C1 segment of cervical spinal cord (tissue), 14 donors: ENCODE data around the gene BTNL2.
A peak's percentile ranks its signal among the peaks of the same experiment; 100 is the strongest.
"Not testable (repeated sequence)": the region's sequence is repeated elsewhere in the genome, so short reads cannot be mapped to it uniquely, and the experiment has no call there.

Experiments used
- DNase-seq, 14 donors: peaks; one replicate each; lab custom pipeline; 2025; lab: John Stamatoyannopoulos, UW

The BTNL2 gene

GRCh38 chr6:32406857-32407256, at the start of gene BTNL2:
BTNL2 (minus strand) TSS chr6:32407181; CDS start chr6:32407123, 58 bp downstream.
- no peak for DNase-seq

- no peak for DNase-seq
Observed at GRCh38 chr6:32449088-32449736, 42.2 kb upstream of the BTNL2 start.

GRCh38 chr6:32447932-32448331, 41.0 kb upstream of the BTNL2 start:
- DNase-seq, result no peak

- DNase-seq, result no peak
Observed at GRCh38 chr6:32445321-32445854, 38.4 kb upstream of the BTNL2 start.

GRCh38 chr6:32444433-32444832, 37.5 kb upstream of the BTNL2 start:
- no peak for DNase-seq

GRCh38 chr6:32442977-32443552, 36.1 kb upstream of the BTNL2 start:
- DNase-seq, result no peak

GRCh38 chr6:32442243-32442667, 35.3 kb upstream of the BTNL2 start:
- DNase-seq, result no peak

GRCh38 chr6:32439602-32440214, 32.7 kb upstream of the BTNL2 start, which contains the start of gene HLA-DRA:
HLA-DRA (plus strand) TSS chr6:32439887; CDS start chr6:32439951, 64 bp downstream.
- peak in 1 of 14 donors; percentile 0 for DNase-seq

GRCh38 chr6:32439139-32439538, 32.2 kb upstream of the BTNL2 start:
- DNase-seq, result no peak

GRCh38 chr6:32436995-32437836, 30.2 kb upstream of the BTNL2 start:
- DNase-seq, result no peak

- no peak for DNase-seq
Observed at GRCh38 chr6:32436186-32436585, 29.2 kb upstream of the BTNL2 start.

GRCh38 chr6:32433950-32434349, 27.0 kb upstream of the BTNL2 start:
- not testable (repeated sequence) for DNase-seq

GRCh38 chr6:32432050-32432450, 25.1 kb upstream of the BTNL2 start:
- no peak for DNase-seq

- DNase-seq, result no peak
Observed at GRCh38 chr6:32431142-32431541, 24.2 kb upstream of the BTNL2 start.

GRCh38 chr6:32430179-32430578, 23.2 kb upstream of the BTNL2 start:
- no peak for DNase-seq

- no peak for DNase-seq
Observed at GRCh38 chr6:32427934-32428474, 21.0 kb upstream of the BTNL2 start.

- DNase-seq, result no peak
Observed at GRCh38 chr6:32427218-32427617, 20.2 kb upstream of the BTNL2 start.

GRCh38 chr6:32426338-32426737, 19.4 kb upstream of the BTNL2 start:
- DNase-seq, result no peak

- no peak for DNase-seq
Observed at GRCh38 chr6:32424589-32425300, 17.8 kb upstream of the BTNL2 start.

- no peak for DNase-seq
Observed at GRCh38 chr6:32416036-32416435, 9.1 kb upstream of the BTNL2 start.

- peak in 11 of 14 donors; percentile 2 to 55 (median 23) for DNase-seq
Observed at GRCh38 chr6:32415521-32416019, 8.6 kb upstream of the BTNL2 start.
